ENCODE data around the gene CD28. TPM values are rescaled to one million over a fixed set of nuclear protein-coding genes. Genes with fewer than 3 reads are reported as not detected.
A peak's percentile ranks its signal among the peaks of the same experiment; 100 is the strongest.

Gene CD28
- total and polyA plus RNA-seq, 7 donors, result 0.01 to 0.71 (median 0.17) TPM

DNA sequence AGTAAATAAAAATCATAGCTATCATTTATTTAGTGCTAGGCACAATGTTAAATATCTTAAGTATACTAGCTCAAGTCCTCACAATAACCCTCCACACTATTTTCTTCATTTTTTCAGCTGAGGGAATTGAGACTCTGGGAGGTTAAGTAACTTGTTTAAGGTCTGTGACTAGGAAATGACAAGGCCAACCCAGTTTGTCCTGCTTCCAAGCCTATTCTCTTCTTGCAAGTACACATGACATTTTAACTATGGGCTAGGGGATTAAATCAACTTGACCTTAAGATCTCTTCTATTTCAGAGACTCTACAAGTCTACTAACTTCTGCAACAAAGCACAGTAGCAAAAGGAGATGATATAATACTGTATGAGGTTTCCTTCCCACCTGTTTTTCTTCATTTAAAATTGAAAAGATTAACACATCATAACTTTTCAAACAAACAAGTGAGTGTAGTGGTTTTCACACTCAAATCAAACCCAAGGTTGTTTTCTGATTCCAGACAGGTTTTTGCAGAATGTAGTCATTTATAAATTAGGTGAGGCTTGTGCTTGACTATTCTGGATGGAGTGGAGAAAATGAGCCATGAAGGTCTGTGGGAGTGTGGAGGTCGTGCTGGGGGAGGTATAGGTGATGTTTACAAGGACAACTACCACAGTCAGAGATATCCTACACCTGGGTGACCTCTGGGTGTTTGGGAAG lies 57.0 kb downstream of the CD28 start:
- ATAC-seq, result peak in 1 of 4 donors; percentile 39
- H3K27ac ChIP-seq, result no peak overlapping the region
- H3K27me3 ChIP-seq (ENCODE audit: insufficient read depth in 3 of 3, low read length in 2 of 3), result no peaks in the 10 kb centered on the region
- intact Hi-C loops (cut with DNase I), result loop anchor here in 1 of 2 donors (5.0 kb wide), 1 partner anchor 39 kb away; no protein-coding TSS in a partner anchor
- TF ChIP-seq, protein P1, sequence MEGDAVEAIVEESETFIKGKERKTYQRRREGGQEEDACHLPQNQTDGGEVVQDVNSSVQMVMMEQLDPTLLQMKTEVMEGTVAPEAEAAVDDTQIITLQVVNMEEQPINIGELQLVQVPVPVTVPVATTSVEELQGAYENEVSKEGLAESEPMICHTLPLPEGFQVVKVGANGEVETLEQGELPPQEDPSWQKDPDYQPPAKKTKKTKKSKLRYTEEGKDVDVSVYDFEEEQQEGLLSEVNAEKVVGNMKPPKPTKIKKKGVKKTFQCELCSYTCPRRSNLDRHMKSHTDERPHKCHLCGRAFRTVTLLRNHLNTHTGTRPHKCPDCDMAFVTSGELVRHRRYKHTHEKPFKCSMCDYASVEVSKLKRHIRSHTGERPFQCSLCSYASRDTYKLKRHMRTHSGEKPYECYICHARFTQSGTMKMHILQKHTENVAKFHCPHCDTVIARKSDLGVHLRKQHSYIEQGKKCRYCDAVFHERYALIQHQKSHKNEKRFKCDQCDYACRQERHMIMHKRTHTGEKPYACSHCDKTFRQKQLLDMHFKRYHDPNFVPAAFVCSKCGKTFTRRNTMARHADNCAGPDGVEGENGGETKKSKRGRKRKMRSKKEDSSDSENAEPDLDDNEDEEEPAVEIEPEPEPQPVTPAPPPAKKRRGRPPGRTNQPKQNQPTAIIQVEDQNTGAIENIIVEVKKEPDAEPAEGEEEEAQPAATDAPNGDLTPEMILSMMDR (IDR thresholded peaks at IDR 0.05), result no peak
- H3K9me3 ChIP-seq, result no peaks in the 10 kb centered on the region
- no peak for DNase-seq
- no peak overlapping the region for H3K4me3 ChIP-seq
- H3K4me1 ChIP-seq, result peaks cover 4% of the 10 kb centered on the region
- 73 to 86% (median 77%) methylated on average over 1 of the region's 1 CpG for WGBS, 3 donors
- no peaks in the 10 kb centered on the region for H3K36me3 ChIP-seq (ENCODE audit: insufficient read depth in 1 of 2, low read depth in 1 of 2)

DNA sequence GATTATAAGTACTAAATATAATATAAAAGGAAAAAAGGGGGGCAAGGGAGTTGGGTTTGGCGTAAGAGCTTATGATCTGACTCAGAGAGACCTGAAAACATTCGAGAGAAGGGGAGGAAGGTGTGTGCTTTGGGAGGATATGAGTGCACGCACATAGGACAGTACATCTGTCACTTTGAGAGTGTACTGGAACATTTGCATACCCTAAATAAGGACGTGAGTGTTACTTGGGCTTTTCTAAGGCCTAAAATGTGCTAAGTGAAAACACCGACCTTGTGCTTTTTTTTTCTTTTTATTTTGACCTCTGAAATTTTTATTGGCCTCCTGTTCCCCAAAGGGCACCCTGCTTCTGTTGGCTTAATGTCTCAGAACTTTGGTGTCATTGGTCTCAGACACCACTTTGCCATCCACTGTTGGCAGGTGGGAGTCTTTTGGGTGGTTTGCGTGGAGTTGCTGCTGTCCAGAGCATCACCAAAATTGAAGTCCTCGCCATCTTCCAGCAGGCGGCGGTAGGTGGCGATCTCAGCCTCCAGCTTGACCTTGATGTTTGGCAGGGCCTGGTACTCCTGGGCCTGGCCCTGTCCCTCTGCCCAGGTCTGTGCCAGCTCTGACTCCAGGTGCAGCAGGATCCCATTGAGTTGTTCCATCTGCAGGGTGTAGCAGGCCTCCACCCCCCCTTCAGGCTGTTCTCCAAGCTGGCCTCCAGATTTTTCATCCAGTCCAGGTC lies 57.7 kb downstream of the CD28 start:
- 84 to 95% (median 85%) methylated on average over 10 of the region's 10 CpGs for WGBS, 3 donors
- intact Hi-C loops (cut with DNase I), result loop anchor here in 1 of 2 donors (5.0 kb wide), 1 partner anchor 38 kb away; no protein-coding TSS in a partner anchor
- H3K36me3 ChIP-seq (ENCODE audit: insufficient read depth in 1 of 2, low read depth in 1 of 2), result no peaks in the 10 kb centered on the region
- H3K27ac ChIP-seq, result no peak overlapping the region
- H3K4me1 ChIP-seq, result peaks cover 4% of the 10 kb centered on the region
- H3K4me3 ChIP-seq, result no peak overlapping the region
- H3K27me3 ChIP-seq (ENCODE audit: insufficient read depth in 3 of 3, low read length in 2 of 3), result no peaks in the 10 kb centered on the region
- H3K9me3 ChIP-seq, result no peaks in the 10 kb centered on the region
- no peak for DNase-seq
- TF ChIP-seq, protein P1 (IDR thresholded peaks at IDR 0.05), result no peak
- ATAC-seq, result no peak

DNA sequence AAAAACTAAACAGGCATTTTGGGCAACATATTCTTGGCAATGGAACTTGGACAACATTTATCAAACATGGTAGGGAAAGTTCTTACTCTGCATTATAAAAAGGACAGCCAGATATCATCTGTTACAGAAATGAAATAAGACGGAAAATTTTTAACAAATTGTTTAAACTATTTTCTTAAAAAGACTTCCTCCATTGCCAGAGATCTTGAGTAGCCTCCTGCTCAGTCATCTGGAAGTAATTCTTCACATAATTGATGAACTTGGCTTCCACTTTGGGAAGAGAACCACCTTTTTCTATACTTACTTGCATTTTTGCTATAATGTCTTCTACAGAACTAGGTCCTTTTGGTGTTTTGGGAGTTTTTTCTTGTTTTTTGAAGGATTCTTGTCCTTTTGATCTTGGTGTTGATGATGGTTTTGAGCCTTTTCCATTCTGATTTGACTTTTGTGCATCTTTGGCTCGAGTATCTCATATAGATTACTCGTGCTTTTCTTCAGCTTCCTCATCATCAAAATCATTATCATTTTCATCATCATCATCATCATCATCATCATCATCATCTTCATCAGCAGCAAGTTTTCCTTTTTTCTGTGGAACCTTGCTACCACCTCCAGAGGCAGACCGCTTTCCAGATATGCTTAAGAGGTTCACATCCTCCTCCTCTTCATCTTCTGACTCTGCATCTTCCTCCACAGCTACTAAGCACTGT lies 66.2 kb downstream of the CD28 start:
- TF ChIP-seq, protein P1 (IDR thresholded peaks at IDR 0.05), result no peak
- H3K4me3 ChIP-seq, result no peak overlapping the region
- no peaks in the 10 kb centered on the region for H3K36me3 ChIP-seq (ENCODE audit: insufficient read depth in 1 of 2, low read depth in 1 of 2)
- H3K9me3 ChIP-seq, result no peaks in the 10 kb centered on the region
- H3K27me3 ChIP-seq (ENCODE audit: insufficient read depth in 3 of 3, low read length in 2 of 3), result no peaks in the 10 kb centered on the region
- H3K4me1 ChIP-seq, result no peaks in the 10 kb centered on the region
- 89 to 91% (median 90%) methylated on average over 4 of the region's 4 CpGs for WGBS, 3 donors
- DNase-seq (no peak), ATAC-seq (no peak)
- intact Hi-C loops (cut with DNase I), result no loop called here
- H3K27ac ChIP-seq, result no peak overlapping the region

DNA sequence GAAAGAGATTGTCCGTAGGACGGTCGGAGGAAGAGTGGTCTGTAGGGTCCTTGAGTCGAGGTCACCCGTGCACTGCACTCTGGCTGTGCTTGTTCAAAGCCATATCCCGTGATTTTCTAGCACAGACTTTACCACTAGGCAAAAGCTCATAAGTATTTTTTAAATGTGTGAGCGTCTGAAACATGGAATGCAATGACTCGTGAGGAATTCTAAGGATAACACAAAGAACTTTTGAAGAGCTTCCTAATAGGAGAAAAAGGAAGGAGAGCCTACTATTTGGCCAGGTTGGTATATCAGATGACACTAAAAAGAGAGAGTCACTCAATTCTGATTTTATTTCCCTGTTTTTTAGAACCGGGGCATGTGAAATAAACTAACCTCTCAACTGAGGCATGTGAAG lies 68.3 kb downstream of the CD28 start:
- no peaks in the 10 kb centered on the region for H3K36me3 ChIP-seq (ENCODE audit: insufficient read depth in 1 of 2, low read depth in 1 of 2)
- no peak overlapping the region for H3K4me3 ChIP-seq
- DNase-seq, result no peak
- no peaks in the 10 kb centered on the region for H3K27me3 ChIP-seq (ENCODE audit: insufficient read depth in 3 of 3, low read length in 2 of 3)
- H3K4me1 ChIP-seq, result no peaks in the 10 kb centered on the region
- TF ChIP-seq, protein P1 (IDR thresholded peaks at IDR 0.05), result no peak
- 85 to 86% (median 85%) methylated on average over 9 of the region's 9 CpGs for WGBS, 3 donors
- no peak for ATAC-seq
- H3K27ac ChIP-seq, result no peak overlapping the region
- H3K9me3 ChIP-seq, result no peaks in the 10 kb centered on the region
- intact Hi-C loops (cut with DNase I), result no loop called here

All from psoas muscle (tissue), 8 donors.